MCF 10A (cell line): ENCODE measurements around the gene MAMLD1. TPM values are rescaled to one million over a fixed set of nuclear protein-coding genes. Genes with fewer than 3 reads are reported as not detected.

Source experiments
- BruUV-seq: library from RNA; stranded (reverse); fragments of 400-500 nt; replicated peaks from 2 replicates; lab custom pipeline; 2021; lab: Mats Ljungman, UMichigan
- CTCF ChIA-PET: fragments of 300-600 bp; sonication (Branson Sonifier 250); formaldehyde crosslinking; extraction: SDS; loops from one replicate; lab custom pipeline; 2021; ENCODE audit warnings: antibody characterized with exemption, inconsistent platforms; lab: Yijun Ruan, JAX
- POLR2A ChIA-PET: fragments of 300-600, 350-650 bp; sonication (Branson Sonifier 250); formaldehyde crosslinking; extraction: SDS; loops from one replicate; lab custom pipeline; 2020; ENCODE audit warnings: antibody characterized with exemption, inconsistent platforms; lab: Yijun Ruan, JAX
- DNase-seq: peaks from one replicate; pipeline ENCODE4 v3.0.0-alpha.2; 2018; ENCODE audit not compliant: unreplicated experiment
- H3K27ac Mint-ChIP-seq: one replicate; pipeline ENCODE4 v1.8.0; 2022; ENCODE audit warnings: mild to moderate bottlenecking, low read depth, mixed read lengths; ENCODE audit not compliant: unreplicated experiment
- H3K27me3 Mint-ChIP-seq: one replicate; pipeline ENCODE4 v1.8.0; 2022; ENCODE audit warnings: mixed read lengths; ENCODE audit not compliant: insufficient read depth, unreplicated experiment
- H3K36me3 Mint-ChIP-seq: one replicate; pipeline ENCODE4 v1.8.0; 2022; ENCODE audit warnings: mild to moderate bottlenecking, moderate library complexity, mixed read lengths; ENCODE audit not compliant: insufficient read depth, unreplicated experiment
- H3K4me1 Mint-ChIP-seq: one replicate; pipeline ENCODE4 v1.8.0; 2022; ENCODE audit warnings: mixed read lengths; ENCODE audit not compliant: insufficient read depth, unreplicated experiment
- H3K4me3 Mint-ChIP-seq: one replicate; pipeline ENCODE4 v1.8.0; 2022; ENCODE audit warnings: mild to moderate bottlenecking, moderate library complexity, mixed read lengths; ENCODE audit not compliant: unreplicated experiment
- H3K9me3 Mint-ChIP-seq: one replicate; pipeline ENCODE4 v1.8.0; 2022; ENCODE audit warnings: mixed read lengths; ENCODE audit not compliant: unreplicated experiment
- intact Hi-C: fragments of 100-400 bp; cut with micrococcal nuclease; formaldehyde crosslinking; loops from 2 replicates; pipeline ENCODE4 v1.14.1; 2022
- total RNA-seq: library from RNA; stranded (reverse); gene quantifications from 2 replicates; pipeline ENCODE4 v1.2.3, GENCODE V29; 2022
- TF ChIP-seq, protein P1 (sequence below): fragments of 200-600 bp; IDR thresholded peaks from one replicate; pipeline ENCODE4 v1.8.0; 2022; ENCODE audit warnings: antibody characterized with exemption, mild to moderate bottlenecking; ENCODE audit not compliant: unreplicated experiment

Gene MAMLD1
- total RNA-seq, 1 experiment from 2014 or later = 1.9 TPM

DNA sequence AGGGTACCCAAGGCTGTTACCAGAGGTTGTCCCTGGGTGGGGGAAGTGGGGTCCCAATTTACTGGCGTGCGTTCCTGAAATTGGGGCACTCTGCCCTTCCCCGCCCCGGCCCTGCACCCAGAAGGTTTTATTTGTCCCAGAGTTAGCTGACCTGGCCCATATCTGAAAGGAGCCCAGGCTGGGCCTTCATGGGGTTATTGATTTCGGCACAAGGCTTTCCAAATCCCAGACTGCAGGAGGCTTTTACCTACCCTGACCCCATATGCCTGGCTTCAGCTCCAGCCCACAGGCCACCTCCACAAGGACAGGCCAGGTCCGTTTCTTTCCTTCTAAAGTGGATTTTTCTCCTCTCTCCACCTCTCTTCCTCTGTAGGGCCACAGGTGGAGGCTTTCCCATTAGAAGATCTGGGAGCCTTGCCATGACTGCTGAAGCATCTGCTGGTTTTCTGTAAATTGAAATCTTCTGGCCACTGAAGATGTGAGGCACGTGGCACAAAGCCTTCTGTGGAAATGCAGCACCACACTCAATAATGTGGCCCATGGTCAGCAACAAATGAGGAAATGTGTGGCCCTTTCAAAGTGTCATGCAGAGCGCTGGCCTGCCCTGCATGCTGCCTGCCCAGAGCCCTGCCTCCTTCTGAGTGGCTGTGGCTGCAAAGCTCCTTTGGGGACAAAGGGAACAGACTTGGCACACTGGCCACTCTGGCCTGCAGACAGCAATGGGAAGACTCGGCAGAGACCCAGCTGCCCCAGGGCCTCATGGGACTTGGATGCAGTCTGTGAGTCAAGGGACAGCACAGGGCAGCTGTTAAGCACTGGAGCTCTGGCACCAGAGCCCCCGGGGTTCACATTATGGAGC is 162.2 kb downstream of the MAMLD1 start:
- no peaks in the 10 kb centered on the region for H3K36me3 Mint-ChIP-seq
- no peak overlapping the region for H3K27ac Mint-ChIP-seq
- BruUV-seq = no TSS peak
- intact Hi-C loops = no loop called here
- TF ChIP-seq, protein P1, sequence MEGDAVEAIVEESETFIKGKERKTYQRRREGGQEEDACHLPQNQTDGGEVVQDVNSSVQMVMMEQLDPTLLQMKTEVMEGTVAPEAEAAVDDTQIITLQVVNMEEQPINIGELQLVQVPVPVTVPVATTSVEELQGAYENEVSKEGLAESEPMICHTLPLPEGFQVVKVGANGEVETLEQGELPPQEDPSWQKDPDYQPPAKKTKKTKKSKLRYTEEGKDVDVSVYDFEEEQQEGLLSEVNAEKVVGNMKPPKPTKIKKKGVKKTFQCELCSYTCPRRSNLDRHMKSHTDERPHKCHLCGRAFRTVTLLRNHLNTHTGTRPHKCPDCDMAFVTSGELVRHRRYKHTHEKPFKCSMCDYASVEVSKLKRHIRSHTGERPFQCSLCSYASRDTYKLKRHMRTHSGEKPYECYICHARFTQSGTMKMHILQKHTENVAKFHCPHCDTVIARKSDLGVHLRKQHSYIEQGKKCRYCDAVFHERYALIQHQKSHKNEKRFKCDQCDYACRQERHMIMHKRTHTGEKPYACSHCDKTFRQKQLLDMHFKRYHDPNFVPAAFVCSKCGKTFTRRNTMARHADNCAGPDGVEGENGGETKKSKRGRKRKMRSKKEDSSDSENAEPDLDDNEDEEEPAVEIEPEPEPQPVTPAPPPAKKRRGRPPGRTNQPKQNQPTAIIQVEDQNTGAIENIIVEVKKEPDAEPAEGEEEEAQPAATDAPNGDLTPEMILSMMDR = no peak
- peaks cover 24% of the 10 kb centered on the region for H3K27me3 Mint-ChIP-seq
- POLR2A ChIA-PET = no interaction called here
- CTCF ChIA-PET = no interaction called here
- DNase-seq = no peak
- H3K4me3 Mint-ChIP-seq = no peak overlapping the region
- H3K4me1 Mint-ChIP-seq = no peaks in the 10 kb centered on the region
- H3K9me3 Mint-ChIP-seq = no peaks in the 10 kb centered on the region

DNA sequence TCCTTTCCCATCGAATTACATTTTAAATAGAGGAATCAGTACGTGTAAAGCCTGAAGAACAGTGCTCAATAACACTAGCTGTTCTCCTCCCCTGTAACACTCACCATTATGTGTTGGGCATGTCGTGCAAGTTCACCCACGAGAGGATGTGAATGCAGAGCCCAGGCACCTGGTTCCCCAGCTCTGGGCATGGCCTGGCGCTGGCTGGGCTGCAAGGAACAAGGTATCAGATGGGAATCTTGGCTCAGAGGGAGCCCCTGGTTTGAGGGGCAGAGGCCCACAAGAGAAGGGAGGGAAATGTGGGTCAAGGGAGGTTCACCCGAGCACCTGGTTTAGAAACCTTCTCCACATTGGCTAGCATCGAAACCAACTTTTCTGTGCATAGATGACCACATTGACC is 163.6 kb downstream of the MAMLD1 start:
- CTCF ChIA-PET = interaction anchor here (0.7 kb wide), 1 partner anchor 1293 kb away, joined by 3 read pairs; no protein-coding TSS in a partner anchor
- intact Hi-C loops = no loop called here
- Mint-ChIP-seq H3K4me1 (no peaks in the 10 kb centered on the region), H3K27ac (no peak overlapping the region), H3K27me3 (peaks cover 24% of the 10 kb centered on the region), H3K9me3 (no peaks in the 10 kb centered on the region), H3K36me3 (no peaks in the 10 kb centered on the region), H3K4me3 (no peak overlapping the region)
- TF ChIP-seq, protein P1 = no peak
- POLR2A ChIA-PET = no interaction called here
- no peak for DNase-seq
- BruUV-seq = no TSS peak

GRCh38 chrX:150527108-150527507 is 164.0 kb downstream of the MAMLD1 start:
- TF ChIP-seq, protein P1 = no peak
- H3K9me3 Mint-ChIP-seq = no peaks in the 10 kb centered on the region
- no peaks in the 10 kb centered on the region for H3K36me3 Mint-ChIP-seq

DNA sequence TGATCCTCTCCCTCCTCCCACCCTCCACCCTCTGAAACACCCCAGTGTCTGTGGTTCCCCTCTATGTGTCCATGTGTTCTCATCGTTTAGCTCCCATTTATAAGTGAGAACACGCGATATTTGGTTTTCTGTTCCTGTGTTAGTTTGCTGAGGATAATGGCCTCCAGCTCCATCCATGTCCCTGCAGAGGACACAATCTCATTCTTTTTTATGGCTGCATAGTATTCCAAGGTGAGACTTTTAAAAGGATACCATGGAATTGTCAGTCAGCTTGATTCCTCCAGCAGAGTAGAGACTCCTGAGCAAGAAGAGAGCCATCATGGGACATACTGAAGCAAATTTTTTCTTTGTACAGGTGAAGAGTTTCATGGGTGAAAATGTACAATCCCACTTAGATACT is 166.5 kb downstream of the MAMLD1 start:
- CTCF ChIA-PET = no interaction called here
- no TSS peak for BruUV-seq
- TF ChIP-seq, protein P1 = no peak

More at GRCh38 chrX:150527108-150527507, 164.0 kb downstream of the MAMLD1 start:
- H3K4me3 Mint-ChIP-seq = no peak overlapping the region
- peaks cover 24% of the 10 kb centered on the region for H3K27me3 Mint-ChIP-seq
- BruUV-seq = no TSS peak
- intact Hi-C loops = no loop called here
- POLR2A ChIA-PET = no interaction called here
- DNase-seq = no peak
- CTCF ChIA-PET = no interaction called here
- no peaks in the 10 kb centered on the region for H3K4me1 Mint-ChIP-seq
- H3K27ac Mint-ChIP-seq = no peak overlapping the region

More for the DNA sequence above, 166.5 kb downstream of the MAMLD1 start:
- H3K36me3 Mint-ChIP-seq = no peaks in the 10 kb centered on the region
- peaks cover 12% of the 10 kb centered on the region for H3K9me3 Mint-ChIP-seq
- intact Hi-C loops = no loop called here
- H3K27ac Mint-ChIP-seq = no peak overlapping the region
- H3K4me3 Mint-ChIP-seq = no peak overlapping the region
- POLR2A ChIA-PET = no interaction called here
- no peaks in the 10 kb centered on the region for H3K4me1 Mint-ChIP-seq
- H3K27me3 Mint-ChIP-seq = peaks cover 5% of the 10 kb centered on the region
- no peak for DNase-seq
